ENCODE measurements around the gene CEMP1.
"Not testable (repeated sequence)": the region's sequence is repeated elsewhere in the genome, so short reads cannot be mapped to it uniquely, and the experiment has no call there.

GRCh38 chr16:2554709-2555425 is 23.7 kb upstream of the CEMP1 start:
- TF ChIP-seq CTCF, EP300 (IDR thresholded peaks at IDR 0.05): not testable (repeated sequence)

Measured in tibial nerve (tissue), 4 donors.